H1 (cell line): ENCODE data around the gene TNRC6A. TPM values are rescaled to one million over a fixed set of nuclear protein-coding genes. Genes with fewer than 3 reads are reported as not detected.

Experiments used
- CTCF ChIA-PET: fragments of 300-600 bp; sonication (Branson Sonifier 250); formaldehyde crosslinking; loops from one replicate; lab custom pipeline; 2021; ENCODE audit not compliant: partially characterized antibody; lab: Charles Lee
- POLR2A ChIA-PET: fragments of 300-600 bp; sonication (Branson Sonifier 250); formaldehyde crosslinking; loops from one replicate; lab custom pipeline; 2021; ENCODE audit warnings: inconsistent platforms; ENCODE audit not compliant: partially characterized antibody; lab: Charles Lee
- DNase-seq, 2 experiments: peaks; one replicate each; pipeline versions ENCODE4 v3.0.0 to v3.0.0-alpha.2; 2010 to 2022; ENCODE audit warnings: low spot score in 2 of 2, low read depth in 1 of 2, mixed read lengths in 1 of 2
- FAIRE-seq: peaks from 2 replicates; lab custom pipeline; 2011; peaks lifted over from hg19 to GRCh38; lab: Jason Lieb, UNC
- H2AFZ ChIP-seq: 2 replicates; pipeline ENCODE4 v1.8.1; 2012; ENCODE audit warnings: low read length, inconsistent platforms
- H2AK5ac ChIP-seq: 2 replicates; pipeline ENCODE4 v1.6.1; 2013; ENCODE audit warnings: low read depth, low read length
- H2BK120ac ChIP-seq: replicated peaks from 2 replicates; pipeline ENCODE3; 2013; ENCODE audit warnings: low read depth, low read length, inconsistent platforms
- H2BK12ac ChIP-seq: 2 replicates; pipeline ENCODE4 v1.6.1; 2013; ENCODE audit warnings: low read depth, low read length
- H2BK15ac ChIP-seq: 2 replicates; pipeline ENCODE4 v1.6.1; 2013; ENCODE audit warnings: low read length
- H2BK20ac ChIP-seq: 2 replicates; pipeline ENCODE4 v1.6.1; 2013; ENCODE audit warnings: low read length
- H2BK5ac ChIP-seq: 2 replicates; pipeline ENCODE4 v1.6.1; 2013; ENCODE audit warnings: low read depth, low read length
- H3K14ac ChIP-seq: 2 replicates; pipeline ENCODE4 v1.6.1; 2013; ENCODE audit warnings: inconsistent platforms; ENCODE audit not compliant: insufficient read length
- H3K18ac ChIP-seq: 2 replicates; pipeline ENCODE4 v1.6.1; 2013; ENCODE audit warnings: low read length; ENCODE audit errors: extremely low read depth
- H3K23ac ChIP-seq: 2 replicates; pipeline ENCODE4 v1.6.1; 2013; ENCODE audit warnings: inconsistent platforms; ENCODE audit not compliant: insufficient read length
- H3K23me2 ChIP-seq: 2 replicates; pipeline ENCODE4 v1.6.1; 2013; ENCODE audit warnings: low read depth, low read length
- H3K27ac ChIP-seq: 2 replicates; pipeline ENCODE4 v1.6.1; 2011; ENCODE audit warnings: low read depth, low read length, inconsistent platforms
- H3K27me3 ChIP-seq, 4 experiments: replicated peaks in 1 of 4; 1 replicate in 1 of 4; 2 replicates in 3 of 4; pipeline versions ENCODE4 v1.6.1 to v1.8.1; 2011 to 2013; ENCODE audit warnings: low read length in 3 of 4, mild to moderate bottlenecking in 3 of 4, inconsistent platforms in 2 of 4, mixed read lengths in 2 of 4, moderate library complexity in 1 of 4; ENCODE audit not compliant: control insufficient read depth in 3 of 4, insufficient read depth in 3 of 4; ENCODE audit errors: extremely low read depth in 1 of 4
- H3K36me3 ChIP-seq, 4 experiments: 2 replicates each; pipeline versions ENCODE4 v1.6.1 to v1.8.1; 2011 to 2013; ENCODE audit warnings: mild to moderate bottlenecking in 4 of 4, low read length in 3 of 4, moderate library complexity in 2 of 4, control low read depth in 1 of 4, inconsistent platforms in 1 of 4; ENCODE audit not compliant: insufficient read depth in 4 of 4, control insufficient read depth in 2 of 4
- H3K4ac ChIP-seq: replicated peaks from 2 replicates; pipeline ENCODE3; 2013; ENCODE audit warnings: low read length, low read depth, mixed read lengths, inconsistent platforms; ENCODE audit not compliant: insufficient read length
- H3K4me1 ChIP-seq, 4 experiments: replicated peaks in 1 of 4; 1 replicate in 1 of 4; 2 replicates in 3 of 4; pipeline versions ENCODE4 v1.6.1 to v1.8.1; 2011 to 2013; ENCODE audit warnings: low read length in 3 of 4, inconsistent platforms in 2 of 4, mixed read lengths in 1 of 4; ENCODE audit not compliant: insufficient read depth in 4 of 4, control insufficient read depth in 3 of 4
- H3K4me2 ChIP-seq, 2 experiments: 2 replicates each; pipeline versions ENCODE4 v1.6.1 to v1.8.1; 2011 to 2013; ENCODE audit warnings: low read depth in 2 of 2, low read length in 2 of 2, control low read depth in 1 of 2, inconsistent platforms in 1 of 2, mild to moderate bottlenecking in 1 of 2; ENCODE audit not compliant: insufficient read depth in 1 of 2
- H3K4me3 ChIP-seq, 4 experiments: fragments of 200-600, 300-600 bp in 1 of 4; sonication (generic), shearing (Covaris generic), sonication (Bioruptor Twin) in 1 of 4; 2 replicates each; pipeline versions ENCODE4 v1.5.1 to v1.8.1; 2011 to 2016; ENCODE audit warnings: low read length in 4 of 4, low read depth in 3 of 4, control low read depth in 2 of 4, inconsistent platforms in 2 of 4, mild to moderate bottlenecking in 2 of 4, mixed read lengths in 1 of 4, moderate library complexity in 1 of 4; ENCODE audit not compliant: insufficient read depth in 2 of 4; ENCODE audit errors: extremely low read depth in 1 of 4
- H3K56ac ChIP-seq: replicated peaks from 2 replicates; pipeline ENCODE3; 2013; ENCODE audit warnings: low read depth, mild to moderate bottlenecking, mixed read lengths, low read length, inconsistent platforms; ENCODE audit not compliant: insufficient read length
- H3K79me1 ChIP-seq: 2 replicates; pipeline ENCODE4 v1.6.1; 2013; ENCODE audit warnings: low read depth, low read length, control low read depth
- H3K79me2 ChIP-seq, 2 experiments: 2 replicates each; pipeline versions ENCODE4 v1.6.1 to v1.8.1; 2012 to 2013; ENCODE audit warnings: low read length in 2 of 2, mild to moderate bottlenecking in 2 of 2, inconsistent platforms in 1 of 2; ENCODE audit not compliant: insufficient read depth in 2 of 2, control insufficient read depth in 1 of 2
- H3K9ac ChIP-seq, 4 experiments: replicated peaks in 1 of 4; 1 replicate in 1 of 4; 2 replicates in 3 of 4; pipeline versions ENCODE4 v1.6.1 to v1.8.1; 2011 to 2013; ENCODE audit warnings: low read depth in 3 of 4, low read length in 3 of 4, control low read depth in 2 of 4, mild to moderate bottlenecking in 2 of 4, moderate library complexity in 2 of 4, inconsistent platforms in 1 of 4; ENCODE audit errors: extremely low read depth in 1 of 4
- H3K9me3 ChIP-seq, 2 experiments: 2 replicates each; pipeline versions ENCODE4 v1.6.1 to v1.8.1; 2012 to 2013; ENCODE audit warnings: mild to moderate bottlenecking in 2 of 2, moderate library complexity in 2 of 2, control low read depth in 1 of 2, inconsistent platforms in 1 of 2, low read depth in 1 of 2, low read length in 1 of 2, mixed read lengths in 1 of 2; ENCODE audit not compliant: insufficient read depth in 2 of 2
- H4K20me1 ChIP-seq, 2 experiments: replicated peaks in 1 of 2; 2 replicates each; pipeline versions ENCODE3 to v1.8.1; 2011 to 2013; ENCODE audit warnings: inconsistent platforms in 2 of 2, low read length in 2 of 2, mild to moderate bottlenecking in 1 of 2; ENCODE audit not compliant: insufficient read depth in 2 of 2, control insufficient read depth in 1 of 2
- H4K5ac ChIP-seq: 2 replicates; pipeline ENCODE4 v1.6.1; 2013; ENCODE audit warnings: low read length, low read depth, mixed read lengths, inconsistent platforms; ENCODE audit not compliant: insufficient read length
- H4K8ac ChIP-seq: 2 replicates; pipeline ENCODE4 v1.8.0; 2013; ENCODE audit warnings: mild to moderate bottlenecking, moderate library complexity, low read length, inconsistent platforms; ENCODE audit not compliant: insufficient read depth; ENCODE audit errors: extremely low read depth
- H4K91ac ChIP-seq: replicated peaks from 2 replicates; pipeline ENCODE3; 2013; ENCODE audit warnings: low read length, mixed read lengths, inconsistent platforms; ENCODE audit not compliant: insufficient read length
- EZH2 ChIP-seq: fragments of 200-600 bp; sonication (generic); IDR thresholded peaks from 2 replicates; pipeline ENCODE4 v1.7.1; 2012; ENCODE audit warnings: low read depth, mild to moderate bottlenecking, moderate library complexity, low read length, inconsistent platforms; ENCODE audit not compliant: severe bottlenecking
- TAF7 ChIP-seq: optimal IDR thresholded peaks from 2 replicates; pipeline ENCODE3; 2011; ENCODE audit warnings: low read depth, mild to moderate bottlenecking, inconsistent platforms, low read length, moderate library complexity, borderline replicate concordance
- WGBS, 2 experiments: shearing (Covaris generic) in 1 of 2; methylation state at CpG; one replicate each; pipeline versions ENCODE4 v1.1.6 to v1.1.7; 2013 to 2015; ENCODE audit warnings: low lambda C conversion rate in 2 of 2, mixed read lengths in 2 of 2, inconsistent platforms in 1 of 2, low coverage in 1 of 2, missing lambda C conversion rate in 1 of 2; ENCODE audit not compliant: insufficient replicate concordance in 2 of 2, insufficient coverage in 1 of 2, insufficient read length in 1 of 2; ENCODE audit errors: extremely low coverage in 1 of 2, missing lambda C conversion rate in 1 of 2; 5-methylcytosine and 5-hydroxymethylcytosine counted together
- polyA plus RNA-seq, 7 experiments: library from polyadenylated mRNA; depleted of rRNA in 3 of 7; stranded (reverse) in 5 of 7; unstranded in 2 of 7; fragments of >200 nt in 5 of 7; fragments of 200-250 nt in 2 of 7; gene quantifications; 1 replicate in 5 of 7; 2 replicates in 1 of 7; 4 replicates in 1 of 7; pipeline versions ENCODE4 v1.2.1 to v1.2.3, GENCODE V29; 2011 to 2013; ENCODE audit warnings: missing spikeins in 2 of 7, mixed read lengths in 2 of 7
- total RNA-seq: library from RNA; stranded (reverse); fragmentation: NEBNext Ultra II Directional; extraction: Animal tissue kit (Norgen Biotek cat#: 25700); gene quantifications from 2 replicates; pipeline ENCODE4 v1.2.1, GENCODE V29; 2021

TNRC6A gene
- total and polyA plus RNA-seq, 2 of the 8 experiments (the other 6 are each of a cell fraction or from before 2014, with no cell fraction given) = 67.6 to 103 TPM

DNA sequence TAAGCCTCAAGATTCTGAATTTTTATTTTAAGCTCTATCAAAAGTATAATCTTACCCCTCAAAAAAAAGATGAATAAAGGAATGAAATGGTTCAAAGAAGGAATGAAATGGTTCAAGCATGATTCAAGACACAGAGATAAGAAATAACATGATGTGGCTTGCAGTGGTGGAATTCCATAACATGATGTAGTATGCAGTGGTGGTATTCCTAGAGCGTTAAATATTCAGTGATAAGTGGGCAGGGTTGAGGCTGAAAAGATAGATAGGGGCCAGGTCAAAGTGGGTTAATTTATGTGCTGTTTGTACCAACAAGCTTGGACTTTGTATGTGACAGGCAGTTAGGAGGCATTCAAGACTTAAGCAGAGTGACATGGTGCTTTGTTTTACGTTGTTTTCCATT is 29.6 kb downstream of the TNRC6A start:
- no peak for FAIRE-seq
- Histone ChIP-seq H3K27me3 (peaks cover 0 to 1% (median 0%) of the 10 kb centered on the region in 4 experiments; a peak in 2 of 7 replicates), H3K79me1 (peaks cover 8% of the 10 kb centered on the region; the same call in 1 of the 2 replicates), H3K4ac (no peak overlapping the region), H4K5ac (no peak overlapping the region), H3K9me3 (no peaks in the 10 kb centered on the region), H2BK120ac (no peak overlapping the region), H2BK5ac (no peak overlapping the region), H2BK15ac (no peak overlapping the region), H4K8ac (no peak overlapping the region), H2AFZ (no peak overlapping the region), H3K4me1 (peaks cover 0 to 4% (median under 1%) of the 10 kb centered on the region in 4 experiments; a peak in 3 of 7 replicates), H3K14ac (no peak overlapping the region), H3K4me3 (no peak overlapping the region), H2BK12ac (no peak overlapping the region), H3K9ac (no peak overlapping the region), H3K56ac (no peak overlapping the region), H3K23me2 (no peaks in the 10 kb centered on the region), H4K91ac (no peak overlapping the region), H2BK20ac (no peak overlapping the region), H3K79me2 (peaks cover 15 to 100% of the 10 kb centered on the region in 2 experiments), H3K18ac (no peak overlapping the region), H3K4me2 (no peak overlapping the region), H2AK5ac (no peak overlapping the region), H3K23ac (no peak overlapping the region), H3K27ac (no peak overlapping the region), H4K20me1 (peaks cover 28 to 29% of the 10 kb centered on the region in 2 experiments), H3K36me3 (peaks cover 0 to 48% (median 12%) of the 10 kb centered on the region in 4 experiments; a peak in 7 of 8 replicates)
- TF ChIP-seq EZH2 = no peak
- no peak for TF ChIP-seq TAF7
- 86% methylated on average over 2 of the region's 2 CpGs; no CpG with 5 or more reads in 1 of the 2 experiments for WGBS, 2 experiments
- POLR2A ChIA-PET = interaction anchor here (1.0 to 1.8 kb wide), 4 partner anchors 10 to 24 kb away, joined by 3 to 5 read pairs (median 4); no protein-coding TSS in a partner anchor
- no peak for DNase-seq
- CTCF ChIA-PET = interaction anchor here (0.6 to 1.1 kb wide), 2 partner anchors 32 to 937 kb away, joined by 3 read pairs; no protein-coding TSS in a partner anchor
